Thyroid gland (tissue), 4 donors: Measurements from ENCODE around the gene LARGE1.

Experiments
- CTCF ChIP-seq, 6 experiments: fragments of 200-600 bp in 3 of 6; fragments of 450-650 bp in 3 of 6; sonication (generic) in 3 of 6; IDR thresholded peaks; one replicate each; pipeline ENCODE4 v1.5.1; 2016 to 2019; ENCODE audit warnings: antibody characterized with exemption in 6 of 6, mild to moderate bottlenecking in 2 of 6, inconsistent platforms in 1 of 6, moderate library complexity in 1 of 6
- POLR2A ChIP-seq, 2 donors: fragments of 450-650 bp; IDR thresholded peaks; one replicate each; pipeline ENCODE4 v1.6.1; 2017; ENCODE audit warnings: antibody characterized with exemption in 2 of 2, mild to moderate bottlenecking in 2 of 2, moderate library complexity in 1 of 2

- no peak for TF ChIP-seq POLR2A (IDR thresholded peaks at IDR 0.05)
- no peak for TF ChIP-seq CTCF (IDR thresholded peaks at IDR 0.05)
These were observed 395.6 kb downstream of the LARGE1 start for GRCh38 chr22:33524511-33525260.
